ENCODE measurements around the gene RAP1GAP. TPM values are rescaled to one million over a fixed set of nuclear protein-coding genes. Genes with fewer than 3 reads are reported as not detected.

The RAP1GAP gene
- total and polyA plus RNA-seq, 9 of the 15 experiments (the other 6 are each of a cell fraction or from before 2014, with no cell fraction given): 0.29 to 30.2 (median 19.2) TPM

DNA sequence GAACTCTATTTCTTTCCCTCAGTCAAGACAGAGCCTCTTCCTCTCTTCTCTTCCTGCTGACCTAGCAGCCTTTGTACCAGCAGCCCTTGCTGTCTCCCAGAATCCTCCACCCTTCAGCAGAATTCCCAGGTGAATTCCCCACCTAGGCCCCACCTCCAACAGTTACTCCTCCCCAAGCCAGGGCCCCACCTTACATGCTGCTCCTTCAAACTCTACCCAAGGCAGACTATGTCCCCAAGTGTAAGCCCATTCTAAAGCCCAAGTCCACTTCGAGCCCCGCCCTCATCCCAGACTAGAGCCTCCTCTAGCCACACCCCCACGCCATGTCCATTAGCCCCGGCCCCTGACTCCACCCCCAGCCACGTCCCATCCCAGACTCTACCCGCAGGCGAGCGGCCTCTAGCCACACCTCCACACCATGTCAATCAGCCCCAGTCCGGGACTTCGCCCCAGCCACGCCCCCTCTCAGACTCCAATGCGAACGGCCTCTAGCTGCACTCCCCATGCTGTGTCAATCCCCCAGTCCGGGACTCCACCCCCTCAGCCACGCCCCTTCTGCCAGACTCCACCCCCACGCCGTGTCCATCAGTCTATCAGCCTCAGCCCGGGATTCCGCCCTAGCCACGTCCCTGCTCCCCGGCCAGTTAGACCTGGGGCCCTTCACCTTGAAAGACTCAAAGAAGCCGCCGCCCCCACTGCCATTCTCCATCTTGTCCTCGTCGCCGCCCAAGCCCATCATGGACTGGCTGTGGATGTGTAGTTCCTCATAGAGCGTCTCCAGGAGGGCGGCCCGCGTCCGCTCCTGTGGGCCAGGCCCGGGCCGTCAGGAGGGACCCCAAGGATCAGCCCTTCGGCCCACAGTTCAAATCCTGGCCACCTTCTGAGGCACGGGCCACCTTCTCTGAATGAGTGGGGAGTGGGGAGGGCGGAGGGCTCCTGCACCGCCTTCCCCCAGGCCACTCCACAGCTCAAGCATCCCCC lies 61.3 kb downstream of the RAP1GAP start (continued):
- peak; percentile 51; the same call in 1 of the 2 replicates for TF ChIP-seq ZNF583 (CRISPR knock-in tag; IDR thresholded peaks at IDR 0.05)
- no peak for TF ChIP-seq MEF2D (tag; conservative IDR thresholded peaks at IDR 0.05; ENCODE audit: low read depth)
- TF ChIP-seq ZNF589 (CRISPR knock-in tag; IDR thresholded peaks at IDR 0.05; ENCODE audit: low read depth): no peak
- TF ChIP-seq, protein P1, sequence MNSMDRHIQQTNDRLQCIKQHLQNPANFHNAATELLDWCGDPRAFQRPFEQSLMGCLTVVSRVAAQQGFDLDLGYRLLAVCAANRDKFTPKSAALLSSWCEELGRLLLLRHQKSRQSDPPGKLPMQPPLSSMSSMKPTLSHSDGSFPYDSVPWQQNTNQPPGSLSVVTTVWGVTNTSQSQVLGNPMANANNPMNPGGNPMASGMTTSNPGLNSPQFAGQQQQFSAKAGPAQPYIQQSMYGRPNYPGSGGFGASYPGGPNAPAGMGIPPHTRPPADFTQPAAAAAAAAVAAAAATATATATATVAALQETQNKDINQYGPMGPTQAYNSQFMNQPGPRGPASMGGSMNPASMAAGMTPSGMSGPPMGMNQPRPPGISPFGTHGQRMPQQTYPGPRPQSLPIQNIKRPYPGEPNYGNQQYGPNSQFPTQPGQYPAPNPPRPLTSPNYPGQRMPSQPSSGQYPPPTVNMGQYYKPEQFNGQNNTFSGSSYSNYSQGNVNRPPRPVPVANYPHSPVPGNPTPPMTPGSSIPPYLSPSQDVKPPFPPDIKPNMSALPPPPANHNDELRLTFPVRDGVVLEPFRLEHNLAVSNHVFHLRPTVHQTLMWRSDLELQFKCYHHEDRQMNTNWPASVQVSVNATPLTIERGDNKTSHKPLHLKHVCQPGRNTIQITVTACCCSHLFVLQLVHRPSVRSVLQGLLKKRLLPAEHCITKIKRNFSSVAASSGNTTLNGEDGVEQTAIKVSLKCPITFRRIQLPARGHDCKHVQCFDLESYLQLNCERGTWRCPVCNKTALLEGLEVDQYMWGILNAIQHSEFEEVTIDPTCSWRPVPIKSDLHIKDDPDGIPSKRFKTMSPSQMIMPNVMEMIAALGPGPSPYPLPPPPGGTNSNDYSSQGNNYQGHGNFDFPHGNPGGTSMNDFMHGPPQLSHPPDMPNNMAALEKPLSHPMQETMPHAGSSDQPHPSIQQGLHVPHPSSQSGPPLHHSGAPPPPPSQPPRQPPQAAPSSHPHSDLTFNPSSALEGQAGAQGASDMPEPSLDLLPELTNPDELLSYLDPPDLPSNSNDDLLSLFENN (IDR thresholded peaks at IDR 0.05; ENCODE audit: low read depth in 2 of 2, low read length in 2 of 2): no peak; a peak in 1 of 4 replicates
- no peak for TF ChIP-seq KLF16 (IDR thresholded peaks at IDR 0.05)
- TF ChIP-seq KHSRP (IDR thresholded peaks at IDR 0.05): no peak
- TF ChIP-seq TAF1 (IDR thresholded peaks at IDR 0.05; ENCODE audit: control insufficient read depth, extremely low read depth, insufficient read depth, low read length, severe bottlenecking): peak; percentile 56
- no peak for TF ChIP-seq ZKSCAN1 (IDR thresholded peaks at IDR 0.05; ENCODE audit: low read depth, low read length)
- TF ChIP-seq, protein P2, sequence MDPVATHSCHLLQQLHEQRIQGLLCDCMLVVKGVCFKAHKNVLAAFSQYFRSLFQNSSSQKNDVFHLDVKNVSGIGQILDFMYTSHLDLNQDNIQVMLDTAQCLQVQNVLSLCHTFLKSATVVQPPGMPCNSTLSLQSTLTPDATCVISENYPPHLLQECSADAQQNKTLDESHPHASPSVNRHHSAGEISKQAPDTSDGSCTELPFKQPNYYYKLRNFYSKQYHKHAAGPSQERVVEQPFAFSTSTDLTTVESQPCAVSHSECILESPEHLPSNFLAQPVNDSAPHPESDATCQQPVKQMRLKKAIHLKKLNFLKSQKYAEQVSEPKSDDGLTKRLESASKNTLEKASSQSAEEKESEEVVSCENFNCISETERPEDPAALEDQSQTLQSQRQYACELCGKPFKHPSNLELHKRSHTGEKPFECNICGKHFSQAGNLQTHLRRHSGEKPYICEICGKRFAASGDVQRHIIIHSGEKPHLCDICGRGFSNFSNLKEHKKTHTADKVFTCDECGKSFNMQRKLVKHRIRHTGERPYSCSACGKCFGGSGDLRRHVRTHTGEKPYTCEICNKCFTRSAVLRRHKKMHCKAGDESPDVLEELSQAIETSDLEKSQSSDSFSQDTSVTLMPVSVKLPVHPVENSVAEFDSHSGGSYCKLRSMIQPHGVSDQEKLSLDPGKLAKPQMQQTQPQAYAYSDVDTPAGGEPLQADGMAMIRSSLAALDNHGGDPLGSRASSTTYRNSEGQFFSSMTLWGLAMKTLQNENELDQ (CRISPR knock-in tag; IDR thresholded peaks at IDR 0.05; ENCODE audit: borderline replicate concordance): no peak
- no peak for TF ChIP-seq NR1H2 (CRISPR knock-in tag; IDR thresholded peaks at IDR 0.05)
- TF ChIP-seq CBX1 (IDR thresholded peaks at IDR 0.05; ENCODE audit: low read depth): no peak
- no peak for TF ChIP-seq ZNF224 (CRISPR knock-in tag; IDR thresholded peaks at IDR 0.05)
- TF ChIP-seq, protein P3, sequence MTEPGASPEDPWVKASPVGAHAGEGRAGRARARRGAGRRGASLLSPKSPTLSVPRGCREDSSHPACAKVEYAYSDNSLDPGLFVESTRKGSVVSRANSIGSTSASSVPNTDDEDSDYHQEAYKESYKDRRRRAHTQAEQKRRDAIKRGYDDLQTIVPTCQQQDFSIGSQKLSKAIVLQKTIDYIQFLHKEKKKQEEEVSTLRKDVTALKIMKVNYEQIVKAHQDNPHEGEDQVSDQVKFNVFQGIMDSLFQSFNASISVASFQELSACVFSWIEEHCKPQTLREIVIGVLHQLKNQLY (CRISPR knock-in tag; conservative IDR thresholded peaks at IDR 0.05): no peak
- TF ChIP-seq RAD51 (IDR thresholded peaks at IDR 0.05; ENCODE audit: borderline replicate concordance, low read depth): no peak
- peak; percentile 75 for TF ChIP-seq TBP (optimal IDR thresholded peaks at IDR 0.05; ENCODE audit: low read depth, low read length)
- no peak for TF ChIP-seq YBX1 (IDR thresholded peaks at IDR 0.05)
- TF ChIP-seq DDX20 (tag; IDR thresholded peaks at IDR 0.05; ENCODE audit: low read depth): no peak
- TF ChIP-seq, protein P4, sequence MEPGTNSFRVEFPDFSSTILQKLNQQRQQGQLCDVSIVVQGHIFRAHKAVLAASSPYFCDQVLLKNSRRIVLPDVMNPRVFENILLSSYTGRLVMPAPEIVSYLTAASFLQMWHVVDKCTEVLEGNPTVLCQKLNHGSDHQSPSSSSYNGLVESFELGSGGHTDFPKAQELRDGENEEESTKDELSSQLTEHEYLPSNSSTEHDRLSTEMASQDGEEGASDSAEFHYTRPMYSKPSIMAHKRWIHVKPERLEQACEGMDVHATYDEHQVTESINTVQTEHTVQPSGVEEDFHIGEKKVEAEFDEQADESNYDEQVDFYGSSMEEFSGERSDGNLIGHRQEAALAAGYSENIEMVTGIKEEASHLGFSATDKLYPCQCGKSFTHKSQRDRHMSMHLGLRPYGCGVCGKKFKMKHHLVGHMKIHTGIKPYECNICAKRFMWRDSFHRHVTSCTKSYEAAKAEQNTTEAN (CRISPR knock-in tag; IDR thresholded peaks at IDR 0.05): no peak
- no peak for TF ChIP-seq BCL6 (CRISPR knock-in tag; IDR thresholded peaks at IDR 0.05)

All from K562 (cell line).